ENCODE results near the gene CD82.

GRCh38 chr11:44517541-44517940 lies 47.9 kb upstream of the CD82 start:
- no peak for TF ChIP-seq CTCF (conservative IDR thresholded peaks at IDR 0.05)
- TF ChIP-seq ZFX (IDR thresholded peaks at IDR 0.05) = no peak
